Right lobe of liver (tissue), 4 donors: Measurements from ENCODE around the gene LGI2.

ENCODE experiments used
- CTCF ChIP-seq, 4 donors: fragments of 200-600 bp in 3 of 4; fragments of 450-650 bp in 1 of 4; IDR thresholded peaks; one replicate each; pipeline versions ENCODE4 v1.5.1 to v1.8.0; 2016 to 2022; ENCODE audit warnings: antibody characterized with exemption in 4 of 4, mild to moderate bottlenecking in 2 of 4
- POLR2A ChIP-seq: fragments of 450-650 bp; IDR thresholded peaks from one replicate; pipeline ENCODE4 v1.6.1; 2017; ENCODE audit warnings: antibody characterized with exemption, mild to moderate bottlenecking
- donor health status: DM: no; HTN: no; CAD: no.
- donor health status: DM: no; HTN: no; CAD: no.
- donor health status: DM: no; HTN: yes; CAD: no.

GRCh38 chr4:24970191-24970590 is 60.6 kb downstream of the LGI2 start:
- TF ChIP-seq CTCF (IDR thresholded peaks at IDR 0.05) (no peak), POLR2A (no peak)
